Neural progenitor cell (in vitro differentiated cells): ENCODE results near the gene GMDS. TPM values are rescaled to one million over a fixed set of nuclear protein-coding genes. Genes with fewer than 3 reads are reported as not detected.

ENCODE experiments used
- DNase-seq: peaks from one replicate; pipeline ENCODE4 v3.0.0-alpha.2; 2016; ENCODE audit warnings: low spot score
- H2AFZ ChIP-seq: fragments of 200-600 bp; sonication (generic); replicated peaks from 2 replicates; pipeline ENCODE4 v1.6.1; 2016; ENCODE audit warnings: antibody characterized with exemption
- H3F3A ChIP-seq: fragments of 200-600 bp; sonication (generic); 2 replicates; pipeline ENCODE4 v1.6.1; 2016; ENCODE audit warnings: antibody characterized with exemption, low read depth
- H3K27ac ChIP-seq: fragments of 200-600 bp; sonication (generic); 2 replicates; pipeline ENCODE4 v1.5.1; 2016; ENCODE audit warnings: mild to moderate bottlenecking
- H3K27me3 ChIP-seq: fragments of 200-600 bp; sonication (generic); 2 replicates; pipeline ENCODE4 v1.6.1; 2016; ENCODE audit warnings: mild to moderate bottlenecking, moderate library complexity
- H3K36me3 ChIP-seq: fragments of 200-600 bp; sonication (generic); 2 replicates; pipeline ENCODE4 v1.5.1; 2016
- H3K4me1 ChIP-seq: fragments of 200-600 bp; sonication (generic); 2 replicates; pipeline ENCODE4 v1.6.1; 2016; ENCODE audit warnings: mixed run types
- H3K4me2 ChIP-seq: fragments of 200-600 bp; sonication (generic); 2 replicates; pipeline ENCODE4 v1.6.1; 2016
- H3K4me3 ChIP-seq: fragments of 200-600 bp; sonication (generic); 2 replicates; pipeline ENCODE4 v1.5.1; 2016
- H3K79me2 ChIP-seq: fragments of 200-600 bp; sonication (generic); 2 replicates; pipeline ENCODE4 v1.6.1; 2016; ENCODE audit warnings: low read depth
- H3K9ac ChIP-seq: fragments of 200-600 bp; sonication (generic); 2 replicates; pipeline ENCODE4 v1.6.1; 2016
- H3K9me3 ChIP-seq: fragments of 200-600 bp; sonication (generic); 2 replicates; pipeline ENCODE4 v1.5.1; 2016; ENCODE audit warnings: low read depth
- H4K20me1 ChIP-seq: fragments of 200-600 bp; sonication (generic); 2 replicates; pipeline ENCODE4 v1.6.1; 2016; ENCODE audit warnings: low read depth
- H3K27ac Mint-ChIP-seq: 3 replicates; pipeline ENCODE4 v1.8.0; 2021; ENCODE audit warnings: mixed read lengths
- H3K27me3 Mint-ChIP-seq: 2 replicates; pipeline ENCODE4 v1.8.0; 2022; ENCODE audit warnings: low read depth, mild to moderate bottlenecking, inconsistent platforms, moderate library complexity, mixed read lengths; ENCODE audit not compliant: insufficient read depth
- H3K36me3 Mint-ChIP-seq: 3 replicates; pipeline ENCODE4 v1.8.0; 2021; ENCODE audit warnings: mixed read lengths
- H3K4me1 Mint-ChIP-seq: 3 replicates; pipeline ENCODE4 v1.8.0; 2021; ENCODE audit warnings: mixed read lengths
- H3K4me3 Mint-ChIP-seq: 3 replicates; pipeline ENCODE4 v1.8.0; 2021; ENCODE audit warnings: mild to moderate bottlenecking, moderate library complexity, mixed read lengths
- H3K9me3 Mint-ChIP-seq: 3 replicates; pipeline ENCODE4 v1.8.0; 2020; ENCODE audit warnings: mixed read lengths
- CTCF ChIP-seq: fragments of 200-600 bp; sonication (generic); IDR thresholded peaks from 2 replicates; pipeline ENCODE4 v1.5.1; 2017; ENCODE audit warnings: antibody characterized with exemption, mild to moderate bottlenecking
- EZH2 ChIP-seq: fragments of 200-600 bp; sonication (generic); IDR thresholded peaks from 2 replicates; pipeline ENCODE4 v1.6.1; 2017; ENCODE audit warnings: antibody characterized with exemption, mild to moderate bottlenecking, moderate library complexity
- EZH2phosphoT487 ChIP-seq: fragments of 200-600 bp; sonication (generic); IDR thresholded peaks from 2 replicates; pipeline ENCODE4 v1.6.1; 2017; ENCODE audit warnings: antibody characterized with exemption
- total RNA-seq: library from RNA; depleted of rRNA; stranded (reverse); fragments of >200 nt; gene quantifications from 2 replicates; pipeline ENCODE4 v1.2.3, GENCODE V29; 2015; ENCODE audit warnings: low replicate concordance

GMDS gene
- total RNA-seq, 1 donor from 2014 or later, result 22.6 TPM

- Histone ChIP-seq H3K27ac (no peak overlapping the region), H3K4me2 (no peak overlapping the region), H3K4me3 (no peak overlapping the region), H3F3A (no peaks in the 10 kb centered on the region), H3K27me3 (no peaks in the 10 kb centered on the region), H3K9me3 (no peaks in the 10 kb centered on the region), H4K20me1 (no peaks in the 10 kb centered on the region), H2AFZ (no peak overlapping the region), H3K79me2 (no peaks in the 10 kb centered on the region), H3K4me1 (no peaks in the 10 kb centered on the region), H3K9ac (no peak overlapping the region), H3K36me3 (no peaks in the 10 kb centered on the region)
- H3K4me1 Mint-ChIP-seq, result peaks cover 3% of the 10 kb centered on the region
- no peaks in the 10 kb centered on the region for H3K9me3 Mint-ChIP-seq
- DNase-seq, result peak; percentile 88
- no peak overlapping the region for H3K4me3 Mint-ChIP-seq
- TF ChIP-seq EZH2phosphoT487, result no peak
- peak; percentile 89 for TF ChIP-seq CTCF
- TF ChIP-seq EZH2, result no peak
- H3K27me3 Mint-ChIP-seq, result peaks cover 2% of the 10 kb centered on the region
- no peak overlapping the region for H3K27ac Mint-ChIP-seq
- no peaks in the 10 kb centered on the region for H3K36me3 Mint-ChIP-seq
Measured at GRCh38 chr6:2158596-2159271, 86.7 kb downstream of the GMDS start.

- peaks cover 2% of the 10 kb centered on the region for H3K27me3 Mint-ChIP-seq
- Histone ChIP-seq H3K9me3 (no peaks in the 10 kb centered on the region), H3K79me2 (no peaks in the 10 kb centered on the region), H2AFZ (no peak overlapping the region), H4K20me1 (no peaks in the 10 kb centered on the region), H3K9ac (no peak overlapping the region), H3K4me2 (no peak overlapping the region), H3K4me3 (no peak overlapping the region), H3K27ac (no peak overlapping the region), H3K4me1 (no peaks in the 10 kb centered on the region), H3K27me3 (no peaks in the 10 kb centered on the region), H3K36me3 (no peaks in the 10 kb centered on the region), H3F3A (no peaks in the 10 kb centered on the region)
- peaks cover 3% of the 10 kb centered on the region for H3K4me1 Mint-ChIP-seq
- no peak for TF ChIP-seq CTCF
- TF ChIP-seq EZH2, result no peak
- no peak for TF ChIP-seq EZH2phosphoT487
- H3K9me3 Mint-ChIP-seq, result no peaks in the 10 kb centered on the region
- no peak overlapping the region for H3K4me3 Mint-ChIP-seq
- no peaks in the 10 kb centered on the region for H3K36me3 Mint-ChIP-seq
- no peak overlapping the region for H3K27ac Mint-ChIP-seq
- no peak for DNase-seq
Measured at GRCh38 chr6:2157441-2158127, 87.8 kb downstream of the GMDS start.

GRCh38 chr6:2155206-2155605, 90.2 kb downstream of the GMDS start:
- H3K27ac Mint-ChIP-seq, result no peak overlapping the region
- TF ChIP-seq EZH2phosphoT487, result no peak
- no peak for TF ChIP-seq EZH2
- no peak for TF ChIP-seq CTCF
- no peak for DNase-seq
- peaks cover 2% of the 10 kb centered on the region for H3K27me3 Mint-ChIP-seq
- Histone ChIP-seq H3K79me2 (no peaks in the 10 kb centered on the region), H3K4me3 (no peak overlapping the region), H2AFZ (no peak overlapping the region), H3K4me1 (no peaks in the 10 kb centered on the region), H3K9ac (no peak overlapping the region), H3K27ac (no peak overlapping the region), H3K9me3 (no peaks in the 10 kb centered on the region), H3K36me3 (no peaks in the 10 kb centered on the region), H4K20me1 (no peaks in the 10 kb centered on the region), H3K4me2 (no peak overlapping the region), H3K27me3 (no peaks in the 10 kb centered on the region), H3F3A (no peaks in the 10 kb centered on the region)
- no peaks in the 10 kb centered on the region for H3K36me3 Mint-ChIP-seq
- no peaks in the 10 kb centered on the region for H3K9me3 Mint-ChIP-seq
- H3K4me3 Mint-ChIP-seq, result no peak overlapping the region
- H3K4me1 Mint-ChIP-seq, result peaks cover 3% of the 10 kb centered on the region
